Measurements from ENCODE around the gene EXD3.

The EXD3 gene

GRCh38 chr9:137374131-137374845 lies 48.7 kb downstream of the EXD3 start:
- no peak for DNase-seq

GRCh38 chr9:137373611-137373980 lies 49.4 kb downstream of the EXD3 start:
- DNase-seq: no peak

GRCh38 chr9:137372693-137373610 lies 50.0 kb downstream of the EXD3 start:
- DNase-seq: no peak

- DNase-seq: no peak
These were observed 50.9 kb downstream of the EXD3 start for GRCh38 chr9:137371946-137372651.

GRCh38 chr9:137371521-137371941 lies 51.4 kb downstream of the EXD3 start:
- DNase-seq: no peak

GRCh38 chr9:137370865-137371520 lies 52.0 kb downstream of the EXD3 start:
- DNase-seq: no peak

- DNase-seq: no peak
These were observed 52.8 kb downstream of the EXD3 start for GRCh38 chr9:137369911-137370764.

GRCh38 chr9:137369061-137369787 lies 53.7 kb downstream of the EXD3 start:
- no peak for DNase-seq

GRCh38 chr9:137368431-137369035 lies 54.4 kb downstream of the EXD3 start:
- DNase-seq: no peak

- DNase-seq: no peak
These were observed 55.2 kb downstream of the EXD3 start for GRCh38 chr9:137367506-137368430.

- no peak for DNase-seq
These were observed 56.0 kb downstream of the EXD3 start for GRCh38 chr9:137366891-137367381.

GRCh38 chr9:137366445-137366810 lies 56.5 kb downstream of the EXD3 start:
- no peak for DNase-seq

GRCh38 chr9:137365552-137366444 lies 57.2 kb downstream of the EXD3 start:
- DNase-seq: no peak

GRCh38 chr9:137365056-137365455 lies 57.9 kb downstream of the EXD3 start:
- no peak for DNase-seq

GRCh38 chr9:137359850-137360249 lies 63.1 kb downstream of the EXD3 start:
- no peak for DNase-seq

- no peak for DNase-seq
These were observed 64.8 kb downstream of the EXD3 start for GRCh38 chr9:137358126-137358525.

- no peak for DNase-seq
These were observed 65.8 kb downstream of the EXD3 start for GRCh38 chr9:137357166-137357565.

- no peak for DNase-seq
These were observed 67.1 kb downstream of the EXD3 start for GRCh38 chr9:137355761-137356365.
